HG03196 (cell line): Measurements from ENCODE around the gene IMMP2L.
"Not testable (repeated sequence)": the region's sequence is repeated elsewhere in the genome, so short reads cannot be mapped to it uniquely, and the experiment has no call there.

ENCODE experiments used
- ATAC-seq: cut with Tn5 transposase; IDR thresholded peaks from one replicate; pipeline ENCODE4 v1.9.1; 2021; ENCODE audit not compliant: unreplicated experiment

Gene IMMP2L

DNA sequence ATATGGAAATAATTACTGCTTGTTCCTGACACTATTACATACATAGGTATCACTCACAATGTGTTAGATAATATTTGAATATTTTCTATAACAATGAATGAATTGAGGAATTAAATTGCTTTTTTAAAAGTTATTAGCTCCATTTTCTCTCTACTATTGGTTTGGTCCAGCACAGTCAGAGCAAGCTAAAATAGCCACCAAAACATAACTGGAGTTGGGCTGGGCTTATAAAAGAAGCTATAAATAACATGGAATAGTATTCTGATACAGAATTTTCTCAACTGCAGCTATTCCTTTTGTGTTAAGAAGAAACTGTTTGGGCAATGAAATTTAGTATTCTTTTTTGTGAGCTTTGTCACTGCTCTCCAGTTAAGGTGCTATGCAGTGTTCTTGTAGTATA is 614.0 kb downstream of the IMMP2L start:
- ATAC-seq, result no peak

DNA sequence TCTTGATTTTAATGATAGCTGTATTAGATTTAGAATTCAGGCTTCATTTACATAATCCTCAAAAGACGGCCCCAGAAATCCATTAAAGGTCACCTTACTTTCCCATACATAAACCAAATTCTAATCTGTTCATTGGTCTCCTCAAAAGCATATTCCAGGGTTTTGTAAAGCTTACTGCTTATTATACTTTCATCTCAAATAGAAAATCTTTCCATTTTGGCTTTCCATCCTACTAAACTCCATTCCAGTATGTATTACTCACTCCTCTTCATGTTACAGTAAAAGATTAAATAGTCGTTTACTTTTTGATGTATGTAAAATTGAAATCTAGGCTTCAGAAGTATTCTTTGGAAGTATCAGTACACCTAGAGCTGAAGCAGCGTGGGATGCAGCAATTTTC is 614.9 kb downstream of the IMMP2L start:
- ATAC-seq, result no peak

DNA sequence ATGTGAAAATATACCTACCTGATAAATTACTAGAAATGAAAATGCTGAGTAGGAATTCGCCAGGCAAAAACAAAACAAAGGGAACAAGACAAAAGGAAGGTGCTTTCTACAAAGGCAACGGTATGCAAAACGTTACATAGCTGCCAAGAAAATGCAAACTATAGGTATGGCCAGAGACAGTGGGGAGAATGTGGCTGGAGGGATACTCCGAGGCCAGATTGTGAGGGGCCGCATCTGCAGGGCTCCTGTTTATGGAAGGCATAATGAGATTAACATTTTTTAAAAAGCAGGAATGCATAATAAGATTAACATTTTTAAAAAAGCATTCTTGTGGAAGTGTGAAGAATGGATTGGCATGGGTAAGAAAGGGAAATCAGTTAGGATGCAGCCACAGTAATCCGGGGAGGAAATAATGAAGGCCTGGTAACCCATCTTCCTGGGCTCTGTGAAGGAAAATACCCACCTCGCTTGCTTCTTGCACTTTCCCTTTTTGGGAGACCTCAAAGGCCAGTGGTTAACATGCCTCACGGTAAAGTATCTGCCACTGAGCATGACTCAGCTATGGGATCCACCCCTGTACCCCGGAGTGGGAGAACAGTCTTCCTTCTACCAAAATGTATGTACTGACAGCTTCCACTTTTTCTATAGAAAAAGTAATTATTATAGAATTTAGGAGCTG is 617.2 kb downstream of the IMMP2L start:
- ATAC-seq, result no peak

DNA sequence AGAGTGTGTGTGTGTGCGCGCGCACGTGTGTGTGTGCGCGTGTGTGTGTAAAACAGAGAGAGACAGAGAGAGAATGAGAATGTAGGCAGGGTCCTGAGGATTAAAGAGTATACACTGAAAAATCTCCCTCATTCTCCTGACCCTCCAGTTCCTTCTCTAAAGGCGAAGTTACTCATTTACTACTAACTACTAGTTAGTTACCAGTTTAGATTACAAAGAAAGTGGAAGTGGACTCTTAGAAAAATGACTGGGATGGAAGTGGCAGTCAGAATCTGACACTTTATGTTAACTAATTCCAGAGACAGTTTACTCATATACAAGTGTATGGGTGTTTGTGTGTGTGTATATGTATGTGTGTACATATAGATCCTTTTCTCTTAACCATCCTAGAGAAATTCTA is 617.8 kb downstream of the IMMP2L start:
- no peak for ATAC-seq

DNA sequence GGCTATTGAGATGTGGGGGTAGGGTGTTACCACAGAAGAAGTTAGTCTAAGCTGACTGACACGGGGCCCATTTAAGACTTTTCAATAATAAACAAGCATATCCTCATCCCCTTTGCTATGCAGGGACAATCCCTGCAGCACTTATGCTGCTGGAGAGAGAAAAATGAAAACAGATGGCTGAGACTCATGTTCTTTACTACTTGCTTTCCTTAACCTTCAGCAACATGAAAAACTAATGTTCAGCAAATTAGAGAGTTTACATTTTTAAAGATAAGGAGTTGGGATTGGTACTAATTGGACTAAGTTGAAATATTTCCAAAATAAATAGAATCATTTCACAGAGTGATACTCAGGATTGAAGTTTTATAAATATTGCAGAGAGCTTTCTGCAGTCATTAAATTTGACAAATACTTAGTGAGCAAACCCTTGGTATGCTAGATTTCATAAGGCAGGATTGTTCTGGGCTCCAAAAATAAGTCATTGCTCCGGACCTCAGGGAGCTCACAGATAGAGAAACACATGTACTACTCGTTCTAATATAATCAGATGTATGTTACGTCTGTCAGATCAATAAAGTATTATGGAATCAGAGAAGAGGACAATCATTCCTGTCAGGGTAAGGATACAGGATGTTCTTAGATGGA is 618.5 kb downstream of the IMMP2L start:
- ATAC-seq, result no peak

DNA sequence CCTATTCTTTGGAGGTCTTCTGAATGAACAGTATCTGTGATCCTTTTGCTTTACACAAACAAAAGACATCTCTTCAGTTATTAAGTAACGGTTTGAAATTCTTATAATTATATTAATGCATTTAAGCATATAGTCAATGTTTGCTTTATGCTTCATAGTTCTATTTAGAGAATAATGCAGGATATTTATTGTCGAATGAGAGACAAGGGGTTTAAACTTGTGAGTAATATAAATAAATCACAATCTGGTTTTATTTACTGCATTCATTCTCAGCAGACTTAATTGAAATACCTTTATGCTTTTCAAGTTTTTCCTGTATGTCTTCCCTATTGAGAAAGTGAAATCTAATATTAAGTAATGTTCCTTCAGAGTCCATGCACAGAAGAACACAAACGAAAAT is 620.9 kb downstream of the IMMP2L start:
- no peak for ATAC-seq

DNA sequence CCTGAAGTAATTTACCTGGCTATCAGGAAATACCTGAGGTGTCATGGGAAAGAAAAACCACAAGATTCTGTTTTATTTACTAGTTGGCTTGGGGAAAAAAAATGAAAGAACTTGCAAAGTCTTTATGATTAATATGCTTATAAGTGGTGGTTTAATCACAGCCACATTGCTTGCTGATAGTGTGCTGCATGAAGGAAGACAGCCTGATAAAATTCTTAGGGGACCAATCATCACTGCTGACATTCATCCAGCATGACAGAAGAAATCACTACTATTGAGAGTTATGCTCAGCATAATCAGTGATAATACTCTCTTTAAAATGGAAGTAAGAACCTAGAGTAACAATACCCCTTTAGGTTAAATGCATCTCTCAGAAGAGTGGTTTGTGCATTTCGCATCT is 621.5 kb downstream of the IMMP2L start:
- no peak for ATAC-seq

DNA sequence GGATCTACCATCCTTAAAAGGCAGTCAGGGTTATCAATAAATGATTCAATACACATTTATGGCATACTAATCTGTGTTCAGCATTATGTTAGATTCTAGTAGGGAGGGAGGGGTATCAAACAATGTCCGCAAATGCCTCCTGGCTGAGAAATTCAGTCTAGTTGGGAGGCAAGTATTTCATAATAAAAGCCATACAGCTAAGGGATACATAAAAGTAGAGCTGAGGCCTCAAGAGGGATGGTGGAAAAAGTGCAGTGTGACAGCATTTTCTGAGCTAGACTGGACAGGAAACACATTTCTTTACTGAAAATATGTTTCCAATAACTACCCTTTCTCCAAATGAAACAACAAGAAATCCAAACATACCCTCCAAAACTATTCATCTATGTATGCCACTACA is 624.1 kb downstream of the IMMP2L start:
- no peak for ATAC-seq

DNA sequence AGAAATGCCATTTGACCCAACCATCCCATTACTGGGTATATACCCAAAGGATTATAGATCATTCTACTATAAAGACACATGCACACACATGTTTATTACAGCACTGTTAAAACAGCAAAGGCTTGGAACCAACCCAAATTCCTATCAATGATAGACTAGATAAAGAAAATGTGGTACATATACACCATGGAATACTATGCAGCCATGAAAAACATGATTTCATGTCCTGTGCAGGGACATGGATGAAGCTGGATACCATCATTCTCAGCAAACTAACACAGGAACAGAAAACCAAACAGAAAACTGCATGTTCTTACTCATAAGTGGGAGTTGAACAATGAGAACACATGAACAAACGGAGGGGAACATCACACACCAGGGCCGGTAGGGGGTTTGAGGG is 625.6 kb downstream of the IMMP2L start:
- ATAC-seq, result not testable (repeated sequence)

DNA sequence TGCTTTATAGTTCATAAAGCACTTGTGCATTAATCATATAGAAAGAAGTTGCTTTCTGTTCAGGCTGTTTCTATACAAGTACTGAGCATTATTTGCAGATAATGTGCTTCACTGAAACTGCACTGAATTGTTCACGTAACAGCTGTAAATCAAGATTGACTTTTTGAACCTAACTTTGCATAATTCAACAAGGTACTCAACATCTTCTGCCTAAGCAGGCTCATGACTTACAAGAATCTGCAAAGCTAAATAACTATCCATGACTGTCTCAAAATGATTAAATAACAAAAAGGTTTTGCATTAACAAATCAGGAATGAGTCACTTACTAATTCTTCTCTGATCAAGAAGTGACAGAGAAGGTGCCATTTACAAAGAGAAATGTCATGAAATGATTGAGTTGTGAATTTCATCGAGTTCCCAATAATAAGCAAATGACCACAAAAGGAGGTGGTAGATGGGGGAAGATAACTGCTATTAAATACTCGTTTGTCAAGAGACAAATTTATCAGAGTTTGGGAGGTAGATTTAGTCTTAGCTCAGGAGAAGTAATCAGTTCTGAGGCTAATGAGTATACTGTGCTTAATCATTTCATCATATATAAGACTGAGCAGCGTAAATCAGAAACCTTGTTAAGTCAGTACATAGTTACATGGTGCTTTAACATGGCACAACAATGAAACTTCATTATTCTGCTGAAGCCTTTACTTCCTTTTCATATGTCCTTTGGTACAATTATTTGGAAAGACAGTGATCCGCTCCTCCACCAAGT is 632.6 kb downstream of the IMMP2L start:
- ATAC-seq, result no peak

DNA sequence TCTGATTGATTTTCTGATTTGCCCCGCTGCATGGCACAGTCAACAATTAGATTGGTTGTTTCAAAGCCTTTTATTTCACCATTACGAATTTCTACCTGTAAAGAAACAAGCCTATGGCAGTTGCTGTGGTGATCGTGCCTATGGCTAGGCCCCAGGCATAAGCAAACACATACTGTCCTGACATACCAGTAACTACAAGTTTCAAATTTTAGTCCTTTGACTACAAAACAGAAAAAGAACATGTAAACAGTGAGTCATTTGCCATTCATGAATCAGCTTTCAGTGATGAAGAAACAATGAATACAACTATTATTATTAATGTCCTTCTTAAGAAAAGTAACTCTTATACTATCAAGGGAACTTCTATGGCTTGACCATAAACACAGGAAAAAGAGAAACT is 639.4 kb downstream of the IMMP2L start:
- no peak for ATAC-seq

DNA sequence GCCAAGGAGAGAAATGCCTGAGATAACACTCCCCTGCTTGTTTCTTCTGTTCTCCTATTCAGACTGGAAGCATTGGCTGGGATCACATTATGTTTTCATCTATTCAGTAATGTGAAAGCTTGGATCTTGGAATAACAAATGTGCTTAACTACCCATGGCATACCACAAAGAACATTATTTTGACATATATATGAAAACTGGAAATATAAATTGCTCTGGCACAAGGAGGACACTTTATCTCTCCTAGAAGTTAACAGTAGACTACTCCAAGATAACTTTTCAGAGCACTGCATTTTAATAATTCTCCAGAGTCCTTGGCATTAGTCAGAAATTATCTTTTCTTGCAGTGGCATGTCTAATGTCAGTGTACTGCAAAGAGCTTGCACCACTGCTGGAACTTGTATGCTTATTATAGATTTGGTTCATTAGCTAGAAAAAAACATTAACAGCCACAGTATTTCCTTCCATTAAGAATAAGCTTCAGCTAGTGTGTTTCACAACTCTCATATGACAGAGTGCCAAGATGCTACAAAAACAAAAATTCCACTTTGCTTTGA is 640.6 kb downstream of the IMMP2L start:
- ATAC-seq, result no peak

DNA sequence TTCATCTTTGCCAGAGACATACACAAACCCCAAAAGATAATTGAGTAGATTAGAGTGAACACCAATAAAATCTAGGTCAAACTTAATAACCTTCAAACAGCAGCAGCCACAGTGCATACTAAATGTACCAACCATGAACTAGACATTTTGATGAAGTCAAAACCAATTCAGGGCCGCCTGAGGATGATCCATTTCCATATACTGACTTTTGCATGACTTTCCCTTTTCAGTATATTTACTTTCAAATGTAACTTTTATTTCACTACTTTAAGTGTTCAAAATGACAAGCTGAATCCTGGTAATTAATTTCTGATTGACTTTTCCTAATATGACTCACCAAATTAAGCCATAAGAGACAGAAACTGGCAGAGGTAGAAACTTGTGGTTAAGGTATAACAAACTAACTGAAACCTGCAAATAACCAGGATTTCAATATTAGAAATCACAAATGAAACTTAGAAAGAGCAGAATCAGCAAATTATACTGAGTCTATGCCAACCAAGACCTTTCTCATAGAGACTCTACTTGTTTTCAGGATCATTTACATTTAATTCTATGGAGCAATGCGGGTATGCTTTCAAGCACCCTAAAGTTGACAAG is 643.2 kb downstream of the IMMP2L start:
- ATAC-seq, result peak; percentile 92

DNA sequence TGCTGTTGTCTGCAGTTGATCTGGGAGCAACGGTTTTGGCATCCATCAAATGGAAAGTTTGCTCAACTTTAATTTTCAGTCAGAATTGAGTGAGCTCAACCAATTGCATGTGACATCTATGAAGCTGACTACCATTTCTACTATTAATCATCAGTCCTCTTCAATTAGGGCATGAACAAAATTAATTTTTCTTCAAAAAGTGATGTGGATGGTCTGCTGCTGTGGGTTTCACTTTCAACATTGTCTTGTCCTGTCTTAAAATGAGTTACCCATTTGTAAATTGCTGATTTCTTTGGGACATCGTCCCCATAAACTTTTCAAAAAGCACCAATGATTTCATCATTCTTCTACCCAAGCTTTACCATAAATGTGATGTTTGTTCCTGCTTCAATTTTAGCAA is 648.0 kb downstream of the IMMP2L start:
- ATAC-seq, result no peak

DNA sequence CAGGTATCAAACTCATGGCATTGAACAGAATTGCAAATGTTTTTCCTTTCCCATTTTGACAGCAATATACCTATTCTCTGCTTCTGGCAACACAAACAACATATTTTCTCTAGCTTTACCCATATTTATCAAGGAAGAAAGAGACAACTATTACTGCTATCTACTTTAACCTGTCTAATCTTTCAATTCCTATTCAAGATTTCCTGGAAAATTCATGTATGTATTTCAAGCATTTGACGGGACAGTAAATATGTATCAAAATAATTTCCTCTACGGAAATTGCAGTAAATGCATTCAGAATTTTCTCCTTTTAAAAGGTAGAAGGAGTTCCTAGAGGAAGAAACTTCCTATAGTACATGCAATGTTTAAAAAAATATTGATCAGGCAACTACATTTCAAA is 650.7 kb downstream of the IMMP2L start:
- no peak for ATAC-seq

DNA sequence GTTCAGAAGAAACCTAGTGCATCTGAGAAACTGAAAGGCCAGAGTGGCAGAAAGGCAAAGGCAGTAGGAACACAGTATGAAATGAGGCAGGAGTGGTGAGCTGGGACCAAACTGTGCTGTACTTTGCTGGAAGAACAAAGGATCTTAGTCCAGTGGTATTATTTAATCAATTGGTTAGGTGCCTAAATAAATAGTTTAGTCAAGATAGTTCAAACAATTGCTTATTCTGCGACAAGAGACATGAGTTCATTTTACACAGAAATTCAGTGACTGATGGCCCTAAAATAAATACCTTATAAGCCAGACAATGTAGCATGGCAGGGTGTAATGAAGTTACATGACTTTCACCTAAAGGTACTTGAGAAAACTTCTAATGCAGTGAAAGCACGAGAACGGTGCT is 653.2 kb downstream of the IMMP2L start:
- no peak for ATAC-seq

DNA sequence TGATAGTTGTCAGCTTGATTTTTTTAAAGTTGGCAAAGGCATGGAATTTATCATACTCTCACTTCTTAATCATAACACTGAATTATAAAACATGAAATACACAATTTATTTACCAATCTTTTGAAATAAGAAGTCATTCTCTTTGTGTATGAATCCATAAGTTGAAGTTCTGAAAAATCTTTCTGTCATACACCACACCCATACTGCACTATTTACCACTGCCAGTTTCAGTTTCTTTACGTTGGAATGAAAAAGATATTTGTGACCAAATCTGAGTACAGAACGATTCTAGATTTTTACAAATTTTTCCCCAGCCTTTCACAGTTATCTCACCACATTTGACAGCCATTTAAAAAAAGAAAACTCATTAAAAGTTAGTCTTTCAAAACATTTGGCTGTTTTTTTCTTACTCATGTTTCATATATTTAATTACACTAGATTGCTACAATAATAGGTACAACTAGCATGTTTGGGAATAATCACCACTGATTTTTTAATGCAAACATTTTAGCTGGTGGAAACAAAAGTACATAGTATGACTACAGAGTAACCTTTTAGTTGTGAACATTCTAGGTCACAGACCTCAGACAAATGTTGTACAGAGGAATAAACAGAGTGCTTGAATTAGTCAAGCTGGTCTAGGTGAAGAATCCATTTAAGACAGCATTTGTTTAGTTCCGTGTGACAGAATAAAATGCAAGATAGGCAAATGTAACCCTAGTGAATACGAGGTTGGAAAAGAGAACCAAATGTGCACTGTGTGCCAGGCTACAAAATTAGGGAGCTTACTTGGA is 656.3 kb downstream of the IMMP2L start:
- ATAC-seq, result no peak

DNA sequence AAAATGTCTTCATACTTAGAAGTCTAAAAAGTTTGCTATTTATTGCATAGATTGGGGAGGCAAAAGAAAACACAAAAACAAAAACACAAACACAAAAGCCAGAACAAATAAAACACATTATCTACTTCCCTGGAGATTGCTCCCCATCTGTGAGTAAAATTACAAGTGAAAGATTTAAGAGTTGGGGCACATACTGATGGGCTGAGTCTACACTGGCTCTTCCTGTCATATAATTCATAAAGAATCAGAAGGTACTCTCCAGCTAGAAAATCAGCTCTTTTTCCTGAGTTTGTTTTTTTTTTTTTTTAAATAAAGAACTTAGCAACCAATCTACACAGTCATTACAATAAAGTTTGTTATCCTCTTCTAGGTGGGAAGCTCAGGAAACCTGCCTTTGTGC is 663.8 kb downstream of the IMMP2L start:
- no peak for ATAC-seq

DNA sequence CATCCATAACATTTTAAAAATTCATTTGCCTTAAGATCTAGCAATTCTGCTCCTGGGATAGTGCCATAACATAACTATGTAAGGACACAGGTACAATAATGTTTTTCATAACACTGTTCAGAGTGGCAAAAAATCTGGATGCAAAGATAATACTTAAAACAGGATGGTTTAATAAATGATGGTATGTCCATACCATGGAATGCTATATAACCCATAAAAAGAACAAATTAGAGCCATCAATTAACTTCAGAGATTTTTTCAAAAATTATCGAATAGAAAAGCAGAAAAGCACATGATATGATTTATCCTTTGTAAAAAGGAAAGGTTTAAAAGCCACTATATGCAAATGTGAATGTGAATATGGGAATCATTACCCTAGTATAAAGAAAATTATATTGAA is 664.8 kb downstream of the IMMP2L start:
- ATAC-seq, result no peak

DNA sequence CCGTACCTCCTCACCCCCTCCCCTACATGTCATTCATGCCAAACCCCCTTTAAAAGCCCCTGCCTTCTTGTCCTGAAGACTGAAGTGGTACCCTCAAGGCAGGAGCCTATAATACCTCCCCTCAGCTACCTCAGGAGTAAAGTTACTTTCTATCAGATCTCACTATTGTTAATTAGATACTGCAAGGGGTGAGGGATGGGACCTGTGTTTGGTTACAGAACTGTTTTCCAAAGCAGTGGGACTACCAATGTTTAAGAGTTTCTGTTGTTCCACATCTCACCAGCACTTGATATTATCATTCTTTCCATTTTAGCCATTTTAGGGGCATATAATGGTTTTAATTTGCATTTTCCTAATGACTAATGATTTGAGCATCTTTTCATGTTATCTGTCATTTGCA is 668.2 kb downstream of the IMMP2L start:
- no peak for ATAC-seq

DNA sequence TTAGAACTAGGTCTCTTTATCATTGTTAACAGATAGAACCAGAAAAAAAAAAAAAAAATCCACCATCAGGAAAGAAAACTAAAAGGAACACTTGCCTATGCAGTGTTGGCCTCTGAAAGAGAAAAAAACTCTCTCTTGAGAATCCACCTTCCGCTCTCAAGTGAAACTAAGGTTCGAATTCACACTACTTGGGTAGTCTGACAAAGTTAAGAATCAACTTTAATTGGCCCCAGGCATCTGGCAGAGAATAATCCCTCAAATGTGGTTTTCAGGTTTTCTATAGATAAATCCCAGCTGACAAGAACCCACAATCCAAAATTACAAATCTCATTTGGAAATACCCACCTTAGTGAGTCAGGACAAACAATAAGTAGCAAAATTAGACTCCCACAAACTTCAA is 671.1 kb downstream of the IMMP2L start:
- ATAC-seq, result no peak
